ENCODE results near the gene TMEM50B.

The TMEM50B gene

GRCh38 chr21:33441489-33442477, 38.0 kb downstream of the TMEM50B start:
- Histone ChIP-seq H3K4me1 (ENCODE audit: control insufficient read depth, insufficient read depth, low read length) (peaks cover 7% of the 10 kb centered on the region), H3K27me3 (ENCODE audit: control insufficient read depth, insufficient read depth, low read length) (no peaks in the 10 kb centered on the region), H3K4me3 (ENCODE audit: low read length) (no peak overlapping the region), H3K9ac (ENCODE audit: low read length) (no peak overlapping the region), H3K36me3 (ENCODE audit: control insufficient read depth, insufficient read depth, low read length) (no peaks in the 10 kb centered on the region), H3K9me3 (ENCODE audit: control insufficient read depth, low read length) (no peaks in the 10 kb centered on the region)

- no peaks in the 10 kb centered on the region for H3K9me3 ChIP-seq (ENCODE audit: control insufficient read depth, low read length)
- peaks cover 19% of the 10 kb centered on the region for H3K36me3 ChIP-seq (ENCODE audit: control insufficient read depth, insufficient read depth, low read length)
- peaks cover 23% of the 10 kb centered on the region for H3K4me1 ChIP-seq (ENCODE audit: control insufficient read depth, insufficient read depth, low read length)
- H3K27me3 ChIP-seq (ENCODE audit: control insufficient read depth, insufficient read depth, low read length): no peaks in the 10 kb centered on the region
- no peak overlapping the region for H3K9ac ChIP-seq (ENCODE audit: low read length)
- H3K4me3 ChIP-seq (ENCODE audit: low read length): no peak overlapping the region
These were observed 42.6 kb downstream of the TMEM50B start for GRCh38 chr21:33437140-33437539.

GRCh38 chr21:33434770-33435360, 44.9 kb downstream of the TMEM50B start:
- no peaks in the 10 kb centered on the region for H3K9me3 ChIP-seq (ENCODE audit: control insufficient read depth, low read length)
- H3K9ac ChIP-seq (ENCODE audit: low read length): peak overlapping the region; percentile 49
- H3K27me3 ChIP-seq (ENCODE audit: control insufficient read depth, insufficient read depth, low read length): no peaks in the 10 kb centered on the region
- peaks cover 23% of the 10 kb centered on the region for H3K36me3 ChIP-seq (ENCODE audit: control insufficient read depth, insufficient read depth, low read length)
- H3K4me3 ChIP-seq (ENCODE audit: low read length): no peak overlapping the region
- peaks cover 18% of the 10 kb centered on the region for H3K4me1 ChIP-seq (ENCODE audit: control insufficient read depth, insufficient read depth, low read length)

GRCh38 chr21:33433425-33434114, 46.2 kb downstream of the TMEM50B start:
- no peak overlapping the region for H3K4me3 ChIP-seq (ENCODE audit: low read length)
- H3K9me3 ChIP-seq (ENCODE audit: control insufficient read depth, low read length): no peaks in the 10 kb centered on the region
- peaks cover 18% of the 10 kb centered on the region for H3K4me1 ChIP-seq (ENCODE audit: control insufficient read depth, insufficient read depth, low read length)
- no peaks in the 10 kb centered on the region for H3K27me3 ChIP-seq (ENCODE audit: control insufficient read depth, insufficient read depth, low read length)
- peaks cover 23% of the 10 kb centered on the region for H3K36me3 ChIP-seq (ENCODE audit: control insufficient read depth, insufficient read depth, low read length)
- H3K9ac ChIP-seq (ENCODE audit: low read length): peak overlapping the region; percentile 34

GRCh38 chr21:33433001-33433400, 46.8 kb downstream of the TMEM50B start:
- H3K36me3 ChIP-seq (ENCODE audit: control insufficient read depth, insufficient read depth, low read length): peaks cover 23% of the 10 kb centered on the region
- H3K9ac ChIP-seq (ENCODE audit: low read length): no peak overlapping the region
- H3K4me1 ChIP-seq (ENCODE audit: control insufficient read depth, insufficient read depth, low read length): peaks cover 18% of the 10 kb centered on the region

GRCh38 chr21:33432496-33432895, 47.3 kb downstream of the TMEM50B start:
- Histone ChIP-seq H3K4me1 (ENCODE audit: control insufficient read depth, insufficient read depth, low read length) (peaks cover 18% of the 10 kb centered on the region), H3K27me3 (ENCODE audit: control insufficient read depth, insufficient read depth, low read length) (no peaks in the 10 kb centered on the region), H3K9me3 (ENCODE audit: control insufficient read depth, low read length) (no peaks in the 10 kb centered on the region), H3K36me3 (ENCODE audit: control insufficient read depth, insufficient read depth, low read length) (peaks cover 23% of the 10 kb centered on the region), H3K4me3 (ENCODE audit: low read length) (no peak overlapping the region), H3K9ac (ENCODE audit: low read length) (no peak overlapping the region)

More at GRCh38 chr21:33433001-33433400, 46.8 kb downstream of the TMEM50B start:
- H3K27me3 ChIP-seq (ENCODE audit: control insufficient read depth, insufficient read depth, low read length): no peaks in the 10 kb centered on the region
- no peak overlapping the region for H3K4me3 ChIP-seq (ENCODE audit: low read length)
- H3K9me3 ChIP-seq (ENCODE audit: control insufficient read depth, low read length): no peaks in the 10 kb centered on the region

- Histone ChIP-seq H3K9ac (ENCODE audit: low read length) (no peak overlapping the region), H3K36me3 (ENCODE audit: control insufficient read depth, insufficient read depth, low read length) (peaks cover 23% of the 10 kb centered on the region), H3K4me1 (ENCODE audit: control insufficient read depth, insufficient read depth, low read length) (peaks cover 20% of the 10 kb centered on the region), H3K27me3 (ENCODE audit: control insufficient read depth, insufficient read depth, low read length) (no peaks in the 10 kb centered on the region), H3K9me3 (ENCODE audit: control insufficient read depth, low read length) (no peaks in the 10 kb centered on the region), H3K4me3 (ENCODE audit: low read length) (no peak overlapping the region)
These were observed 48.9 kb downstream of the TMEM50B start for GRCh38 chr21:33430858-33431257.

GRCh38 chr21:33428669-33429068, 51.1 kb downstream of the TMEM50B start:
- H3K9me3 ChIP-seq (ENCODE audit: control insufficient read depth, low read length): no peaks in the 10 kb centered on the region
- H3K4me1 ChIP-seq (ENCODE audit: control insufficient read depth, insufficient read depth, low read length): peaks cover 16% of the 10 kb centered on the region
- H3K27me3 ChIP-seq (ENCODE audit: control insufficient read depth, insufficient read depth, low read length): no peaks in the 10 kb centered on the region
- H3K4me3 ChIP-seq (ENCODE audit: low read length): no peak overlapping the region
- peaks cover 19% of the 10 kb centered on the region for H3K36me3 ChIP-seq (ENCODE audit: control insufficient read depth, insufficient read depth, low read length)
- no peak overlapping the region for H3K9ac ChIP-seq (ENCODE audit: low read length)

GRCh38 chr21:33427051-33427450, 52.7 kb downstream of the TMEM50B start:
- no peak overlapping the region for H3K9ac ChIP-seq (ENCODE audit: low read length)
- no peaks in the 10 kb centered on the region for H3K27me3 ChIP-seq (ENCODE audit: control insufficient read depth, insufficient read depth, low read length)
- H3K9me3 ChIP-seq (ENCODE audit: control insufficient read depth, low read length): no peaks in the 10 kb centered on the region
- H3K36me3 ChIP-seq (ENCODE audit: control insufficient read depth, insufficient read depth, low read length): peaks cover 5% of the 10 kb centered on the region
- peaks cover 14% of the 10 kb centered on the region for H3K4me1 ChIP-seq (ENCODE audit: control insufficient read depth, insufficient read depth, low read length)
- no peak overlapping the region for H3K4me3 ChIP-seq (ENCODE audit: low read length)

GRCh38 chr21:33425825-33426224, 53.9 kb downstream of the TMEM50B start:
- peaks cover 14% of the 10 kb centered on the region for H3K4me1 ChIP-seq (ENCODE audit: control insufficient read depth, insufficient read depth, low read length)
- H3K9me3 ChIP-seq (ENCODE audit: control insufficient read depth, low read length): no peaks in the 10 kb centered on the region
- no peak overlapping the region for H3K9ac ChIP-seq (ENCODE audit: low read length)
- H3K36me3 ChIP-seq (ENCODE audit: control insufficient read depth, insufficient read depth, low read length): peaks cover 8% of the 10 kb centered on the region
- no peaks in the 10 kb centered on the region for H3K27me3 ChIP-seq (ENCODE audit: control insufficient read depth, insufficient read depth, low read length)
- H3K4me3 ChIP-seq (ENCODE audit: low read length): no peak overlapping the region

GRCh38 chr21:33424214-33424613, 55.6 kb downstream of the TMEM50B start:
- H3K27me3 ChIP-seq (ENCODE audit: control insufficient read depth, insufficient read depth, low read length): no peaks in the 10 kb centered on the region
- H3K4me3 ChIP-seq (ENCODE audit: low read length): no peak overlapping the region
- H3K9ac ChIP-seq (ENCODE audit: low read length): no peak overlapping the region
- H3K4me1 ChIP-seq (ENCODE audit: control insufficient read depth, insufficient read depth, low read length): peaks cover 28% of the 10 kb centered on the region
- no peaks in the 10 kb centered on the region for H3K9me3 ChIP-seq (ENCODE audit: control insufficient read depth, low read length)
- H3K36me3 ChIP-seq (ENCODE audit: control insufficient read depth, insufficient read depth, low read length): peaks cover 6% of the 10 kb centered on the region
